ENCODE data around the gene KIAA1549.

KIAA1549 gene

GRCh38 chr7:138878856-138879255 is 102.3 kb downstream of the KIAA1549 start:
- no peak for DNase-seq

- no peak for DNase-seq
Observed at GRCh38 chr7:138878051-138878450, 103.1 kb downstream of the KIAA1549 start.

DNA sequence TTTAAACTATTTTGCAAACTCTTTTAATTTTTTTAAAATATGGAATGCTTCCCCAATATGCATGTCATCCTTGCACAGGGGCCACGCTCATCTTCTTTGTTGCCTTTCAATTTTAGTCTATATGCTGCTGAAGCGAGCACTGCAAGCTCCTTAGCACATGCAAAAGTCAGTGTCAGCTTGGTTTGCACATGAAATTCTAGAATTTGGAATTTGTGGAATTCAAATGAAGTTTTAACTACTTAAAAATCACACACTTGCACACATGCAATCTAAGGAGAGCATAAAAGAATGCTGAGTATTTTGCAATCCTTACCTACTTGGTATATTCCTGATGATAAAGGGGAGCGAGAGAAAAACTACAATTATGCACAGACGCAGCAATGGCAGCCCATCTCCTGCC is 104.9 kb downstream of the KIAA1549 start:
- no peak for DNase-seq

DNA sequence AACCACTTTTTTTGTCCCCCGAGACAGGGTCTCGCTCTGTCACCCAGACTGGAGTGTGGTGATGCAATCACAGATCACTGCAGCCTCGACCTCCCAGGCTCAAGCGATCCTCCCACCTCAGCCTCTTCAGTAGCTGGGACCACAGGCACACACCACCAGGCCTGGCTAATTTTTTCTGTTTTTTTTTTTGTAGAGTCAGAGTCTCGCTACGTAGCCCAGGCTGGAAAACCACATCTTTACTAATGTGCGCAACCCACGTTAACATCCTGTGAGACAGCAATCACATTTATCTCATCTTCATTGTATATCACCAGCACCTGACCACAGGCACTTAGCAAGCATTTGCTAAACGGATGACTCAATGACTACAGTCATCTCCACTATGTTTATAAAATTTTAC is 105.4 kb downstream of the KIAA1549 start:
- DNase-seq: peak; percentile 61

GRCh38 chr7:138873220-138873892 is 107.8 kb downstream of the KIAA1549 start:
- no peak for DNase-seq

GRCh38 chr7:138872576-138872975 is 108.6 kb downstream of the KIAA1549 start:
- DNase-seq: no peak

- DNase-seq: no peak
Observed at GRCh38 chr7:138871814-138872090, 109.4 kb downstream of the KIAA1549 start.

GRCh38 chr7:138871065-138871813 is 110.0 kb downstream of the KIAA1549 start:
- DNase-seq: no peak

- DNase-seq: no peak
Observed at GRCh38 chr7:138869353-138869752, 111.8 kb downstream of the KIAA1549 start.

DNA sequence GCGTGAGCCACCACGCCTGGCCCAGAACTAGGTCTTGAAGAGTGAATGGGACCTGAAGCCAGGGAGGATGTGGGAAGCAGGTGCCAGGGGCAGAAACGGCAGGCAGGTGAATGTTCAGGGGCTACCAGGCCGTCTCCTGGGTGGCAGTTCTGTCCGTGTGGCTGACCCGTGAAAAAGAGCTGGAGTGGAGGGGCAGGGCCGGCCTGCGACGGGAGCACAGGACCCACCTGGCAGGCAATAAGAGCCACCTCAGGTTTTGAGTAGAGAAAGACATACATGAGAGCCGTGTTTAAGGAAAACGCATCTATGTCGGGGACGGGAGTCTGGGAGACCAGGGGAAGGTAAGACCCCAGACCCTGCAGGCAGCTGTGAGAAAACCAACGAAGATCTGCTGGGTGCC is 112.5 kb downstream of the KIAA1549 start:
- DNase-seq: no peak

DNA sequence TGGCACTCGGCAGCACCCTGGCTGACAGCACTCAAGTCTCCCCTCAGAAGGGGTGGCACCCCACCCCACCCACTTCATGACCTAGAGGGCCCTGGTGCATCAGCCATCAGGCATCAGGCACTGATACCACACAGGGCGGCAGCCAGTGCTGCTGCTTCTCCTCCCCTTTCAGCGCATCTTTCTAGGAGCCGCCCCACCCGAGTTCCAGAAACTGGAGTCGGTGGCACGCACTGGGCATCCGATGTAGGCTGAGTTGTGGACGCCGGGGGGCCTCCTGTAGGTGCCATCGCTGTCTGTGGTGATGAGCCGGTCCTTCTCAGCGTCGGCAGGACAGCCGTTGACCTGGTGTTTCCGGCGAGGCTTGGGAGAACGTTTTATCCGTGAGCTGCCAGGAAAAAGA is 113.4 kb downstream of the KIAA1549 start:
- no peak for DNase-seq

GRCh38 chr7:138866353-138866752 is 114.8 kb downstream of the KIAA1549 start:
- no peak for DNase-seq

- peak; percentile 22 for DNase-seq
Observed at GRCh38 chr7:138865843-138866242, 115.3 kb downstream of the KIAA1549 start.

GRCh38 chr7:138864667-138865066 is 116.5 kb downstream of the KIAA1549 start:
- DNase-seq: peak; percentile 31

DNA sequence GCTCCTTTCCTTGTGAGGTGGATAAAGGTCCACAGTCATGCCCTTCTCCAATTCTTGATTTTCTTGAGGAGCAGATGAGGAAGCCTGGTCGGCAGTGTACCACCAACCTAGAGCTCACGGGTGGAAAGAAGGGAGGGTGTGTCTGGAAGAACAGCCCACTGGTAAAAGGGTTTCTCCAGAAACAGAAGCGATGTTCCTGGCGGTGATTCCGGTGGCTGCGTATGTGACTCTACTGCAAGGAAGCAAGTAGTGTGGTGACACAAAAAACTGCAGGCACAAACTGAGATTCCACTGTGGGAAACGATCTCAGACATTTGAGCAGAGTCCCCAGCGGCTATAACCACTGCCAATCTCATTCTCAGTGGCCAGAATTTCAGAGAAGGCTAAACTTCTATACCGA is 117.3 kb downstream of the KIAA1549 start:
- DNase-seq: no peak

DNA sequence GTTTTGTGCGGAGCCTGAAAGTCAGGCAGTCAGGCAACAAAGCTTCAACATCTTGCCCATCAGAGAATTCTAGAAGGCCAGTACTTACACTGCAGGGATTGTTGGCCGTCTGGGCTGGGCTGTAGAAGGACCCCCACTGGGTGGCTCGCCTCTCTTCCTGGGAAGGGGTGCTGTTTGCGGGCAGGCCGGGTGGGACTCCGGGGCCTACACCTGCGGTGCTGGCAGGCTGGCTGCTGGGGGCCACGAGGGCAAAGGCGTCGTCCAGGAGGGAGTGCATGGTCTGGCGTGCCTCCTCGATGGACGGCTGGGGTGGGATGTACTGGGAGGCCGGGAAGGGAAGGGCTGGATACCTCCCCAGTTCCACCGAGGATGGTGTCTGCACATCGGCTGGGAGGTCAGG is 120.1 kb downstream of the KIAA1549 start:
- DNase-seq: no peak

DNA sequence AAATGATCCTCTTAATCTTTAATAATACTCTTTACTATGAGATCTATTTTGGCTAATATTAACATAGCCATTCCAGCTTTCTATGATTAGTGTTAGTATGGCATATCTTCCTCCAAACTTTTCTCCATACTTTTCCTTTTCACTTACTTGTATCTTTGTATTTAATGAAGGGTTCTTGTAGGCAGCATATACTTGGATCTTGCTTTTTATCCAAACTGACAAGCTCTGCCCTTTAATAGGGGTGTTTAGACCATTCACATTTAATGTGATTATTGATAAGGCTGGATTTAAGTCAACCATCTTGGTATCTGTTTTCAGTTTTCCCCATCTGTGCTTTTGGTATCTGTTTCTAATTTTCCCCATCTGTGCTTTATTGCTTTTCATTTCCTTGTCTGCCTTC is 123.5 kb downstream of the KIAA1549 start:
- DNase-seq: no peak

GRCh38 chr7:138854115-138854645 is 127.0 kb downstream of the KIAA1549 start:
- DNase-seq: no peak

DNA sequence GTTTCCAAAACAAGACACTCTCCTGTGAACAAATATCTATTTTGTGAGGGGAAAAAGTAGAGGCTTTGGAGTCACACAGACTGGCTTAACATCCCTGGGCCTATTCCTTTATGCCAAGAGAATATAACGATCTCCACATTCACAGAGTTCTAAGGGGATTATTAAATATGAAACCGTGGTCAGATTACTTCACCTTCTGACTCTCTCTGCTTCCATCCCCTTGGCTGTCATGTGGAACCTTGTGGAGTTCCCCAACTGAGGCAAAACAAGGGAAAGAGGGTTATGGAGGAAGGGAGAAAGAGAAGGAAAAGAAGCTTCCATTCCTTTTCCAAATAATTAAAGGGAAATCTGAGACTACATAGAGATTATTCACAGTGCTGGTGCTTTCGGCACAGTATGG is 127.7 kb downstream of the KIAA1549 start:
- no peak for DNase-seq

- DNase-seq: no peak
Observed at GRCh38 chr7:138852469-138852868, 128.7 kb downstream of the KIAA1549 start.

GRCh38 chr7:138849701-138850100 is 131.5 kb downstream of the KIAA1549 start:
- DNase-seq: no peak

- DNase-seq: no peak
Observed at GRCh38 chr7:138848056-138848980, 132.9 kb downstream of the KIAA1549 start.

DNA sequence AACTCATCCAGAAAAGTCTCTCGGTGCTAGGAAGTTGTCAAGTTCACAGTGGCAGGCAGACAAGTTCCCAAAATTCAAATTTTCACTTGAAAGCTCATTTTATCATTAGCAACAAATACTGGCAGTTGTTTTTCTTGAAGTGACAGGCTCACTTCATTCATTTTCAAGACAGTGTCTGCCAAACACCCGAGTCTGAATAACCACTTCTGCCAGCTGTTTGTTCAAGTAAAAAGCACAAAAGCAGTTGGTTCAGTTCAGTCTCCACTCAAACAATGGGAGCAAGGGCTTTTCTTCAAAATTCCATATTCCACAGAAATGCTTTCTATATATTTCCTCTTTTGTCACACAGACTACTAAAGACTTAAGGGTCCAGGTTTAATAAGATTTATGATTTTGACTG is 135.5 kb downstream of the KIAA1549 start:
- no peak for DNase-seq

Data from NK-92 treated with Interleukin-12 subunit alpha and Interleukin-12 subunit beta, amount 100 ng/mL, for 24 hours (cell line).